GM03348 (cell line): ENCODE data around the gene ACVR1.

Experiments used
- DNase-seq: peaks from one replicate; pipeline ENCODE4 v3.0.0; 2012; ENCODE audit warnings: low spot score

Gene ACVR1

DNA sequence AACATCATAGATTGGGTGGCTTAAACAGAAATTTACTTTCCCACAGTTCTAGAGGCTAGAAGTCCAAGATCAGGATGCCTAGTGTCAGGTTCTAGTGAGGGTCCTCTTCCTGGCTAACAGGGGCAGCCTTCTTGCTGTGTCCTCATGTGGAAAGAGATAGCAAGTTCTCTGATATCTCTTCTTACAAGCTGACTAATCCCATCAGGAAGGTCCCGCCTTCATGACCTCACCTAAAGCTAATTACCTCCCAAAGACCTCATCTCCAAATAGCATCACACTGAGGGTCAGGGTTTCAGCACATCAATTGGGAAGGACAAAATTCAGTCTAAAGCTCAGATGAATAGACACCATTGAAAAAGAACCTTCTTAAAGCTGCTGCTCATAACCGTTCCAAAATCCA lies 22.9 kb downstream of the ACVR1 start:
- DNase-seq: no peak

DNA sequence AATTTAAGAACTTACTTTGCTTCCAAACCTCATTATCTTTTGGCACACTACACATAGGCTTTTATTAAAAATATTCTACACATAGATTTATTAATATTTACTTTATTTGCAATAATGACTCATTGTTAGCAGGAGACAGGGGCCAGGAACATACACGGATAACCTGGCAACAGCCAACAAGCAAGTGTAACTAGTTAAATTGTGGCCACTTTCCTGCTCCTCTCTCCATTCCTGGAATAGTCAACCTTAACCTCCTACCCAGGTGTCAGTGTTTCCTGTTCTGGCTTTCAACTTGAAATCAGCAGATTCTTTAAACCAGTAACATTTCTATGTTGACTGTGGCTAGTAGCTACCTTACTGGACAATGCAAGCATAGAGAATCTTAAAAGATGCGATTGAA lies 26.5 kb downstream of the ACVR1 start:
- DNase-seq: no peak

DNA sequence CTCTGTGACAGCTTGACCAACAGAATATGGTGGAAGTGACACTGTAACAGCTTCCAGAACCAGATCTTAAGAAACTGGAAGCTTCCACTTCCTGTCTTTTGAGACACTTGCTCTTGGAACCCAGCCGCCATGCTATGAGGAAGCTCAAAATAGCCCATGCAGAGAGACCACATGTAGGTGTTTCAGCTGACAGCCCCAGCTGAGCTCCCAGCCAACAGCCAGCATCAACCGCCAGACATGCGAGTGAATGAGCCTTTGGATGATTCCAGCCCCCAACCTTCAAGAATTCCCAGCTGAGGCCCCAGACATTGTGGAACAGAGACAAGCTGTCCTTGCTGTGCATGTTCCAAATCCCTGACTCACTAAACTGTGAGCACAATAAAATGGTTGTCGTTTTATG lies 27.9 kb downstream of the ACVR1 start:
- no peak for DNase-seq

DNA sequence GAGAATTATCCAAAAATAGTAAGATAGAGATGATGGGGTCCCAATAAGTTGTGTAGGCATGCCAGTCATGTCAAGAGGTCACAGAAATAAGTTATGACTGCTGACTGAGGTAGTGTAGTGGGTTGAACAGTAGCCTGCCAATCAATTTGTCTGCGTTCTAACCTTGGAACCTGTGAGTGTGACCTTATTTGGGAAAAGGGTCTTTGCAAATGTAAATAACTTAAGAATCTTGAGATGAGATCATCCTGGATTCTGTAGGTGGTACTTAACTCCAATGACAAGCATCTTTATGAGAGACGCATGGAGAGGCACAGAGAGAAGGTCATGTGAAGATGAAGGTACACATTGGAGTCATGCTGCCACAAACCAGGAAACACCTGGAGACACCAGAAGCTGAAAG lies 31.0 kb downstream of the ACVR1 start:
- no peak for DNase-seq

DNA sequence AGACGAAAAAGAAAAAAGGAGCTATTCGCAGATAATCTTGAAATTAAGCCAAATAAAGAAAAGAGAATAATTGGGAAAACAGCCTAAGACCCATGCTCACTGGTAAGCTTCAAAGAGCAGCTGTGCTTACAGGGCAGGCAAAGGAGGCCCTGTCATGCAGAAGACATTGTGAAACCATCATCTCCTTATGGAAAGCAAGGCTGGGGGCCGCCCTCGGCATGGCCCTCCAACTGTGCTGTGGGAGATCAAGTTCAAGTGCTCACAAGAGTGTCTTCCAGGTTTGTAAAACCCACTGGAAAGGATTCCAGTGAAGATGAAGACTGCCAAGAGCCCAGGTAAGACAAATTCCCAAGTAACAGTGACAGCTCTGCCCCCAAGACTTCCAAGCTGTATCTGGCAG lies 32.2 kb downstream of the ACVR1 start:
- DNase-seq: no peak

DNA sequence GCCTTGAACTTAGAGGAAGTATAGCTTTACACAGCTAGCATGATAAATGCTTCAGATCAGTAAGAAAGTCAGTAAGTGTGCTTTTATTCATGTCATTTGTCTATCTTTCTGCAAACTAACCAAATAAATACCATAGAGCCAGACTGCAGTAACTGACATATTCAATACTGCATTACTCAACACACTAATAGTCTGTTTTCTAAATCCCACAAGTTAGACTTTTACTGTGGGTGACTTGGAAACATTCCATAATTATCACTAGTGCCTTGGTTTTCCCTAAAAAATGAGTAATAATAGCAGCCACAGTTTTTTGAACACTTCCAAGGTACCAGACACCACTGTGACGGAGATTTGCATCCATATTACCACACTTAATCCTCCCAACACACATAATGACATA lies 33.0 kb downstream of the ACVR1 start:
- no peak for DNase-seq

DNA sequence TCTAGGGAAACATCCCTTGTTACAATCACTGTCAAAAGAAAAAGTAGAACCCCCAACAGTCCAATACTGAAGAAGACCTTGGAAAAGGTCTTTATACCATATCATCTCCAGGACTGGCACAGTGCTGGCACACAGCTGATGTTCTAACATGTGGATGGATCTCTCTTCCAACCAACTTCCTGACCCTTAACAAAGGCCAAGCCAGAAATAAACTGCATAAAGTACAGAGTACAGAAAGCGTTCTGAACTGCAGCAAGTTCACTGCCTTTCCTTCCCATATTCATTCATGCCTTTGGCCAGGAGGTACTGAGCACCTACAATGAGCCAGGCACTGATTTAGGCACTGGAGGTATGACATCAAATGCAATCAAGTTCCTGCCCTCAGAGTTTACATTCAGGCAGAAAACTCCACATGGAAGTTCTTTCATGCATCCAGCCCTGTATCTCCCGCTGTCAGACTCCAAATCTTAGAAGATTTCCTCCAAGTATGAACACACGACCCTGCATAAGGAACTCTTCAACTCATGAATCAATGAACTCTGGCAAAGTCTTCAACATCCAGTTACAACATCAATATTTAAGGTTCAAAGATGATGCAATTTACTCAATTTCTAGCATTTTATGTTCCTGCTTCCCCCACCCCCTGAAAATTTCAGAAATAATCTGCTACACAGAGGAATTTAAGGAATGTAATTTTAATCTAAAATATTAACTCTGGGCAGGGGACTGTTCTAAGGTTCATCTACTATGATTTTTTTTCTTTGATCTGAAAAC lies 33.8 kb downstream of the ACVR1 start:
- DNase-seq: no peak

DNA sequence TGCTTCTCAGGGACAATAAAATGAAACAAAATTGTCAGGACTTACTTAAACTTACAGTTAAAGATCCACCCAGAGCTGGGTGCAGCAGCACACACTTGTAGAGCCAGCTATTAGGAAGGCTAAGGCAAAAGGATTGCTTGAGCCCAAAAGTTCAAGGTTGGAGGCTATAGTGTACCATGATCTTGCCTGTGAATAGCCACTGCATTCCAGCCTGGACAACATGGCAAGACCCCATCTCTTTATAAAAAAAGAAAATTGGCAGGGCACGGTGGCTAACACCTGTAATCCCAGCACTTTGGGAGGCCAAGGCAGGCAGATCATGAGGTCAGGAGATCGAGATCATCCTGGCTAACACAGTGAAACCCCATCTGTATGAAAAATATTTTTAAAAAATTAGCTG lies 34.6 kb downstream of the ACVR1 start:
- DNase-seq: no peak

DNA sequence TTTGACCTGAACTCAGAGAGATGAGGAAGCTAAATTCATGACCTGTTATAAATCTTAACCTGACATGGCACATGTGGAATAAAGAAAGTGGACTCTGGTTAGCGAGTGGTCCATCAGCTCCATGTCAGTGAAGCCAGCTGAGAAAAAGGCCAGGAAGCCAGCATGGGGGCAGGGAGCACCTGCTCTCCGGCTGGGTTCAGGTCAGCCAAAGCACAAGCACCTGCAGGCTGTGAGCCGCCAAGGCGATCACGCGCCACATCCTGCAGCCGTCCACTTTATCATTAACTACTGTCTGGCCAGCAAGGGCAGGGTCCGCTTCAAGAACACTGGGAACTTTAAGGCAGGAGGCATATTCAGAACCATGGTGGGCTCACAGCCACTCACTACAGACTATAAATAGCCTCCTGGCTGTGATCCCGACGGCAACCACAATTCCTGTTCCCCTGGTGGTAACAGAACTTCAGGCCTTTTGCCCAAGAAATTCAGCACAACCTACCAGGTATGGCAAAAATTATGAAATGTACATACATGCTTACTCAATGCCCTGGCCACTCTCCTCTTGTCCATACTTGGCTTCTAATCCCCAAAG lies 35.5 kb downstream of the ACVR1 start:
- no peak for DNase-seq

DNA sequence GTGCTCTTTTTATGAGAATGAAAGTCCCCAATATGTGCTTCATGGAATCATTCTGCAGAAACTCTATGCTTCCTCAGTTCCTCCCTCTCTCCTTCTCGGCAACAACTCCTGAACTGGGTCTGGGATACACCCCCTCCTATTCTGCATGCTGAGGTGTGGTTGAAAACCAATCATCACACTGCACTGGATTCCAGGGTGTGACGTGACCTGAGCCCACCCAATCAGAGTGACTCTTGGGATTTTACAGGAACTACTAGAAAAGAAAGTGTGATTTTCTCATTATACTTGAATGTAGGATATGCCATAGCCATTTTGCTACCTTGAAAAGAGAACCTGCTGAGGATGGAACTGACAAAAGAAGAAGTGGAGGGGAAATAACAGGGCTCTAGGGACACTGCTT lies 36.3 kb downstream of the ACVR1 start:
- no peak for DNase-seq

DNA sequence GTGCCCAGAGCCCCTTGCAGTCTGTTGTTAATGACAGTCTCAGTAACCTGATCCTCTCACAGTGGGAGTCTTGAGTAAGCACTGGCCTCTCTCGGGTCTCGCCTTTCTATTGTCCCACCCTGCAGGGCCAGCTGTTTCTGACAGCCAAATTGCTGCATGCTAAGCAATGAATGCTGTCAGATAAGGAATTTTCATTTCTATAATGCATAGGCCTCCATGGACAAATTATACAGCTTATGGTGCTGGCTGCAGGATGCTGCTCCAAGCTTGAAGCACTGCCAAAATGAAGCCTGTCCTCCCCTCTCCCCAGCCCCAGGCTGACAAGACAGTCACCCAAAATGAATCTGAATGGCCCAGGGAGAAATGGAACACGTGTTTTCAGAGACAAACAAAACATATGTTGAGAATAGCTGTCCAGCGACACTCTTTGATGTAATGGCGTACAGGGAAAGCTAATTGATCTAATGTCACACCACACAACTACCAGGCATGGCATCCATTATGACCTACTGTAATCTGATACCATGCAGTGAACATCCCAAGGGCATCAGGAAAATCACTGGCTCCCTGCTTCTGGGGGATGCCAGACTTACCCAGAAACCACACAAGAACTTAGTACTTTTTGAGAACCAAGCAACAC lies 36.8 kb downstream of the ACVR1 start:
- no peak for DNase-seq

DNA sequence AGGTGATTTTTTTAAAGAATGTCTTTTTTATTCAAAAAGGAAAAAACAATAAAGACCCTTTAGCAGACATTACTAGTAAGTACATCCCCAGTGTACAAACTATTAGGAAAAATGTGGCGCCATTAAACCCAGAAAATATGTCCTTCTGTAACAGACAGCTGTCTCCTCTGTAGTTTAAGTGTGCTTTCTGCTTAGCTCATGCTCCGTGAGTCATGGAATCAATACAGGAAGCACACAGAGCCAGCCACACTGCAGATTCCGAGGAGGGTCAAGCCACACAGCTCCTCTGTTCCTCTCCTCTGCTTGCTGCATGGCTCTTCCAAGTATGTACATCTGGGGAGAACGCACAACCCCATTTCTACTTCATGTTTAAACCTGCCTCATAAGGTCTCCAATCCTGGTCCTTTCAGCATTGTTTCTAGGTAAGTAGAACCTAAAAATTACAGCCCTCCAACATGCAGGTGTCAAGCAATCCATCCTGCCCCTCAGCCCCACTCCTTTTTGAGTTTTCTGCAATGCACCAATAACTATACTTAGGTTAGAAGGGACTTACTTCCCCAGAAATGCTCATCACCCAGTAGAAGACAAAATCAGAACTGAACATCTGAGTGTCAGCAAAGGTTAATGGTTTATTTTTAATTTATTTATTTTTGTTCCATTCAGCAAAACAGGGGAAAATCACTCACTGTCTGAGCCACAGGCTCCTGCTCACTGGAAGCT lies 37.5 kb downstream of the ACVR1 start:
- DNase-seq: peak; percentile 74

DNA sequence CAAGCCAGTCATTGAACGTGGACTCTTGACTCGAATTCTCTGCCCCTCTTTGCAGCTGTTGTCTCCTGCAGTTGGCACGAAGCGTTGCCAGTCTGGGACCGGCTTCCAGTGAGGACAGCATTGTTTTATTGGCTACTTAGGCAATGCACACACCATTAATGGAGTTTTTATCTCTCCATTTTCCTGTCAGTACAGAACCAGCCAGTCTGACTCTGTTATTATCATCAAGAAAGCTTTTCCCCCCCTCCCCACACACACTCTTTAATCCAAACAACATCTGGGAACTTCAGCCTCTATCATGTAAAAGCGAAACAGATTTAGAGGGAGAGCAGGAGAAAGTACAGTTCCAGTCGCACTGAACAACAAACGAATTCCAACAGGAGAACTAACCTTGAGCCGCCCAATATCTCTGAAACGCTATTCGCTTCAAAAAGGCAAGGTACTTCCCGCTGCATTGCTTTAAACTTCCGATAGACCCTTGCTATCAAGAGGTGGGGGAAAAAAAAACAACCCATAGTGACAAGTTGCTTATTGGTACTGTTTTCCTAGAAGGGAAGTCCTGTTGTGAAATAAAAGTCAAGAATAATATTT lies 38.2 kb downstream of the ACVR1 start:
- DNase-seq: peak; percentile 43

DNA sequence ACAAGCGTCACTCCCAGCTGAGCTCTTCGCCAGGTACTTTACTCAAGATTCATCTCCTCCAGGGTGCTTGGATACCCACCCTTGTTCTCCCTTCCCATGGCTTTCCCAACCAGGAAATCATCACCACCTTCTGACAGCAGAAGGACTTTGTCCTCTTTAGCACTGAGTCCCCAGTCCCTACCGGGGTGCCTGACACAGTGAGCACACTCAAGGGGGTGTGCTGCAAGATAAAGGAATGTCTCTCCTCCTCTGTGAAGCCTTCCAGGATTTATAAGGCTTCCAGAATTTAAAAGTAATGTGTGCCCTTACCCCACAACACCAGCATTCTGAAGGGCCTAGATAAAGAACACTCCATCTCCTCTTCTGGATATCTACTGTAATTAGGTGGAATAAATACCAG lies 39.6 kb downstream of the ACVR1 start:
- no peak for DNase-seq

DNA sequence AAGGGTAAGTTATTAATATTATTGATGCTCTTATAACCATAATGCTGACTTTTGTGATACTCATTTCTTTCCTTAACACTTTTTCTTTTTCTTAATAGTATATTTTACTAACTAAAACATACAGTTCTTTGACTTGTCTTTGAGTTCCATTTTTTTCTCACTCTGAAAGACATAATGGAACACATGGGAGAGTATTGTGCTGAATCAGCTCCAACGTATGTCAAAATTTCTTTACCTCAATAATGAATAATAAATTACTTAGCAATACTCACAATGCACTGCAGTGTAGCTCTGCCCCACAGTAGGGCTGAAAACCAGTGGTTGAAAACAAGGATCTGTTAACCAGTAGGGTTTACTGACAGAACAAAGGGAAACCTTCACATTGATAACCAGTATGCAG lies 40.7 kb downstream of the ACVR1 start:
- DNase-seq: no peak

DNA sequence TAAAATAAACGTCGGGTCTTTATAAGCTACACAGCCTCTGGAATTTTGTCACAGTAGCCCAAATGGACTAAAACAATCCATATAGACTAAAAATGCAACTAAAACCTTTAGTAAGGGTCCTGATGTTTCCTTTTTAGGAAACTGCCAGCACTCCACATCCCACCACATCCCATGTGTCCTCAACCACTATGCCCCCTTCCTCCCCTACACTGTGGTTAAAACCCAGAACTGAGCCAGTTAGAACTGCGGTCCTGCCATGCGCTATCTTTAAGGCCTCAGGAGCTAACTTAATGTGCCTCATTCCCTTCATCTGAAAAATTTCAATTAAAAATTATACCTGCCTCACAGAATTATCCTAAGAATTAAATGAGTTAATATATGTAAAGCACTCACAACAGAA lies 41.1 kb downstream of the ACVR1 start:
- no peak for DNase-seq

DNA sequence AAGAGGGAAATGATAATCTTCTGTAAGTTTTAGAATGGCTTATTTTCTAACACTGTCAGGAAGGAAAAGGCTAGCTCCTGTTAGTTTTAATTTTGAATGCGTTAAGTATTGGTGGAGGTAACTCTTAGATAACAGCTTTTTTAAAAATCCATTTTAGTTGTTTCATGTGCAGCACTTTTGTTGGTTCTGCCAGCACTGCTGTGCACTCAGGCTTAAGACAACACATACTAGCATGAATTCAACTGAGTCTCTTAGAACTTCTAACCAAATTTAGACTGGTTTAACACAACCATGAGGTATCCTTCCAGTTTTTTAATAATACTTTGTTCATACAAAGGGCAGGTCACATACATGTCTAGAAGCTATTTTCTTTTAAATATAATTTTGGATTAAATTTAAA lies 42.4 kb downstream of the ACVR1 start:
- DNase-seq: no peak

DNA sequence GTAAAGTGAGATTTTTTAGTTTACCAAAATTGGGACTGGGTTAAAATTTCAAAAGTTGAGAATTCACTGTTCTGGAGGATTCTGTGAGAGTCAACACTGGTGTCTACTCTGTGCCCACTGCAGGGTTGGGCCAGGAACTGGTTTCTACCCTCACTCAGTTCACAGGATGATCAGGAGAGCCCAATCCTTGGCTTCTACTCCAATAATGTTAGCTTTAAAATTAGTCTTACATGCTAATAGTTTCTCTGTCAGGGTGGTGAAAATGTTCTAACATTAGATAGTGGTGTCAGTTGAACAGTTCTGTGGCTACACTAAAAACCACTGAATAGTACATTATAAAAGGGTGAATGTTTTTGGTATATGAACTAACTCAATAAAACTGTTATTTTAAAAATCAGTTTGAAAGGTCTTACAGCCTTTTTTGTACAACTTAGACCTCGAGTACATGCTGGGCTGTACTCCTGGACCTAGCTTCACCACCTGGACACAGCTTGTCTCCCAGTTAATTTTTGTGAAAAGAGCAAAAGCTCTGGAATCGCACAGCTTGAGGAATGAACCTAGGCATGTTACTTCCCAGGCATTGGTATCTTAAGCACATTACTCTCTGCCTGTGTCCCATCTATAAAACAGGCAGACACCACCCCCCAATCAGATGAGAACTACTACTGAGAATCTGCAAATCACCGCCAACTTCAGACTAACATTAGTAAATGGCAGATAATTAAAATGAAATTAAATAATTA lies 44.4 kb downstream of the ACVR1 start:
- DNase-seq: no peak

DNA sequence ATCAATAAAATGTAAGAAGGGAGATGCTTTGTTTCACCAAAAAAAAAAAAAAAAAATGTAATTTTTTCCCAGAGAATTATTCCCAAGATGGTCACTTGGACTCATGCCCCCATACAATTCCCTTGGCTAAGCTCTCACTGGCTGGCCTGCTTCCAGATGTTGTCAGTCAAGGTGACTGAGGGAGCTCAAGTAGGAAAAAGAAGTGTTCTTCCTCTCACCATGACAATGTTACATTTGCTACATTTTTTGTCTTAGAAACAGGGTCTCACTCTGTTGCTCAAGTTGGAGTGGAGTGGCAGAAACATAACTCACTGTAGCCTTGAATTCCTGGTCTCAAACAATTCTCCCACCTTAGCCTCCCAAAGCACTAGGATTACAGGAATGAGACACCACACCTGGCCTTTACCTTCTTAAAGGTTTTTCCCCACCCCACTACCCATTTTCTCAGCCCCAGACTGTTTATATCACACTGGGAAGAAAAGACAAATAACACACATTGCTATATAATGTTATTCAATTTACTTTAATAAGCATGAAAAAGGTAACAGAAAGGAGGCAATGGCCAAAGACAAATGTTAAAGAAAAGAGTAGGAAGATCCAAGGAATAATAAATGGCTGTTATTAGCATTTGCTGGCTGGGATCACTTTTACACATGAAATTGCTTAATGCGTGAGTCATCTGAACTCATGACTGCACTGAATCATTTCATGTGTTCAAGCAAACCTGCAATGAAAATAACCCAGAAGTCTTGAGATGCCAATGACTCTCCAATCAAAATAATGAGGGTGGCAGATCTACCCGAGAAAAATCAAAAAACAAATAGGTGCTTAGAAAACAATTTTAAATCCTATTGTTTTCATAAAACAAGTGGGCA lies 45.2 kb downstream of the ACVR1 start:
- peak; percentile 83 for DNase-seq

DNA sequence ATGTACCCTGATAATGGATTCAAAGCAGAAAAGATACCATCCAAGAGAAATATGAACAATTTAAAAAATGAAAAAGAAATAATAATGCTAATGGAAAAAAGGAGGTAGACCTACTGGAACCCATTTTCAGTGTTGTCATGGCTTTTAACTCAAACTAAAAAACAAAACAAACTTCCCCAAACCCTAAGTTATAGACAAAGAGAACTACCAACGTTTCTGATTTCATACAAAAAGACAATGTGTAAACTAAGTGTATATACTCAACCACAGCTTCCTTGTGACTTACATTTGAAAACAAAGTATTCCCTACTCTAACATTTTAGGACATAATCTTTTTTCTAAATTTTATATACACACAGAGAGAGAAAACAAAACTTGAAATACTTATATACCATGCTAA lies 45.9 kb downstream of the ACVR1 start:
- DNase-seq: no peak

DNA sequence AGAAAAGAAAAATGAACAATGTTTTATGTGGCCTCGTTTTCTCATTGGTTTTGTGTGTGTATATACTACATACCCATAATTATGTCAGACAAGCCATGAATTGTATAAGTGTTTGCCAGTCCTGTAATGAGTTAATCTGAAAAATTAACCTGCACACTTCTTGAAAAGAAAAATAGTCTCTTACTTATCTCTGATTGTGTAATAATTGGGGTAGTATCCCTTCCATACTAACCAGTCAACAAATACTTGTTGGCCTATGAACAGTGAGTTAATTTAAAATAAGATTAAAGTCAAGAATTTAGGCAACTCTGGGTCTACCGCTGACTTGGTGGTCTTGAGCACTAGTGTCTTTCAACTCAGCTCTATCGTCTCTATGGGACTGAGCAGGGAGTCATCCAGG lies 48.8 kb downstream of the ACVR1 start:
- no peak for DNase-seq
